IPS-20b (cell line): ENCODE results near the gene PDE2A.

Experiments used
- H3K27ac ChIP-seq: one replicate; pipeline ENCODE4 v1.5.1; 2013; ENCODE audit warnings: low read length
- H3K27me3 ChIP-seq: 2 replicates; pipeline ENCODE4 v1.6.1; 2013; ENCODE audit warnings: mild to moderate bottlenecking, low read length, inconsistent platforms; ENCODE audit not compliant: insufficient read depth
- H3K36me3 ChIP-seq: 2 replicates; pipeline ENCODE4 v1.6.1; 2013; ENCODE audit warnings: low read depth, mild to moderate bottlenecking, inconsistent platforms, low read length, moderate library complexity; ENCODE audit not compliant: insufficient read depth
- H3K4me1 ChIP-seq: 2 replicates; pipeline ENCODE4 v1.6.1; 2013; ENCODE audit warnings: mild to moderate bottlenecking, control low read depth, inconsistent platforms, low read length, moderate library complexity; ENCODE audit not compliant: insufficient read depth
- H3K4me3 ChIP-seq: 2 replicates; pipeline ENCODE4 v1.5.1; 2013; ENCODE audit warnings: mild to moderate bottlenecking, low read length, inconsistent platforms
- H3K9ac ChIP-seq: 2 replicates; pipeline ENCODE4 v1.6.1; 2013; ENCODE audit warnings: low read depth, mild to moderate bottlenecking, inconsistent platforms, low read length, moderate library complexity
- H3K9me3 ChIP-seq: 2 replicates; pipeline ENCODE4 v1.6.1; 2013; ENCODE audit warnings: mild to moderate bottlenecking, low read depth, low read length, inconsistent platforms; ENCODE audit not compliant: insufficient read depth

Gene PDE2A

DNA sequence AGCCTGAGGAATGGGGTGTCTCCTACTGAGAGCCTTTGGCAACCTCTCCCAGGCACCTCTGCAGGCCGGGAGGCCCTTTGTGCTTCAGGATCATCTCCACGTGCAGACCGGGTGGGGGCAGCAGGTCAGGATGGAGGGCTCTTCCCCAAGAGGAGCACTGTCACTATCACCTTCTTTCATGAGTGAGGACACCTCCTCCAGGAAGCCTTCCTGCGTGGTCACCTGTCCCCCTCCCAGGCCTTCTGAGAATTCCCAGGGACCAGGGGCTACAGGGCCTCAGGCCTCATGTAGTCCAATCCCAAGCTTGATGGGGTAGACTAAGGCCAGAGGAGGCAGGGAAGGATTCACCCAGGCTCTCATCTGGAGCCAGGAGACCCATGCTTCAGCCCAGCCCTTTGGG lies 57.6 kb downstream of the PDE2A start:
- Histone ChIP-seq H3K36me3 (no peaks in the 10 kb centered on the region), H3K9ac (no peak overlapping the region), H3K4me3 (no peak overlapping the region), H3K27ac (no peak overlapping the region), H3K9me3 (no peaks in the 10 kb centered on the region), H3K4me1 (no peaks in the 10 kb centered on the region), H3K27me3 (no peaks in the 10 kb centered on the region; the same call in 1 of the 2 replicates)

DNA sequence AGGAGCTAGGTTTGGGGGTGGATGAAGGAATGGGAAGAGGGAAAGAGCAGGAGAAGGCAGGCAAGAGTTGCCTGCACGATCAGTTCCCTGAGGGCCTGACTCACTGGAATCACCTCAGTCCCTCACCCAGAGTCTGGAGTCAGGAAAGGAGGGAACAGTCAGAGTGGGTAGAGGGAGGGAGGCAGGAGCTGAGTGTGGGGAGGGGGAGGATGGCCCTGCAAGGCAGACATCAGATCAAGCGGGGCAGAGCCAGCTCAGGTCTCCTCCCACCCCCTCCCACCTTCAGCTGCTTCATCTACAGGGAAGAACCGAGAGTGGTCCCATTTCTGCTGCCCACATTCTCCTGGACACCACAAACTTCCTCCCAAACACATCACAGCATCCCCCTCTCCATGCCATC lies 58.9 kb downstream of the PDE2A start:
- H3K9me3 ChIP-seq = no peaks in the 10 kb centered on the region
- H3K27me3 ChIP-seq = peaks cover 4% of the 10 kb centered on the region; the same call in 1 of the 2 replicates
- H3K9ac ChIP-seq = no peak overlapping the region
- no peaks in the 10 kb centered on the region for H3K4me1 ChIP-seq
- no peak overlapping the region for H3K27ac ChIP-seq
- no peaks in the 10 kb centered on the region for H3K36me3 ChIP-seq
- H3K4me3 ChIP-seq = no peak overlapping the region

- H3K36me3 ChIP-seq = no peaks in the 10 kb centered on the region
- no peaks in the 10 kb centered on the region for H3K4me1 ChIP-seq
- H3K9ac ChIP-seq = no peak overlapping the region
- H3K4me3 ChIP-seq = no peak overlapping the region
- no peak overlapping the region for H3K27ac ChIP-seq
- H3K27me3 ChIP-seq = peaks cover 4% of the 10 kb centered on the region; the same call in 1 of the 2 replicates
- H3K9me3 ChIP-seq = no peaks in the 10 kb centered on the region
These were observed 59.8 kb downstream of the PDE2A start for GRCh38 chr11:72614381-72614780.

DNA sequence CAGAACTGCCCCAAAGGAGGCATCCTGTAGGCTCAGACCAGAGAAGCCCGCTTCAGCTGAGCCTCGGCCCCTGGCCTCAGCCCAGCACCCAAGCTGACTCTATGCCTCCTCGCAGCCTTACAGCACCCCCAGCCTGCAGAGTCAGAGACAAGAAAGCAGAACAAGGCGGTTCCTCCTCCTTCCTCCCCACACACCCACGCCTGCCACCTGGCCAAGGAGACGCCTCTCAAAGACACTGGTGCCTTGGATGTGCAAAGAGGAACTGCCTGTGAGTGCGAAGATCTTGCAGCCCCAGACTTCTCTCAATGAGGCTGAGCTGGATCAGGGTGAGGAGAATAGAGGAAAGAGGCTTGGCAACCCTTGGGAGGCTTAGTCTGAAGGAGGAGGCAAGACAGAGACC lies 60.2 kb downstream of the PDE2A start:
- Histone ChIP-seq H3K4me1 (no peaks in the 10 kb centered on the region), H3K27me3 (peaks cover 4% of the 10 kb centered on the region; the same call in 1 of the 2 replicates), H3K9ac (no peak overlapping the region)

DNA sequence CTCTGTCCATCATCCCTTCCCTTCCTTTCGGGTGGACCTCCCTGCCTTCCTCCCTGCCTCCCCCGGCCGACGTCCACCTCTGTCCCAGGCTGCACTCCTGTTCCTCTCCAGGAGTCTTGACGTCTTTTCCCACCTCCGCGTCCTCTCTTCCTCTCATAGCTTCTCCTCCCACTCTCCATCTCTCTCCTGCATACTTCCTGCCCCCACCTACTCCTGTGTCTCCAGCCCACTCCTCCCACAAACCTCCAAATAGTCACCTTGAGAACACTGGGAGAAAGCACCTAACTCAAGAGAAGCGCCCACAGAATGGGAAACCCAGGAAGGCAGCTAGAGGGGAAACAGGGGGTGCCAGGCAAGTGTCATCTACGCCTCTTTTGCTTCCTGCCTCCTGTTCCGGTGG lies 60.8 kb downstream of the PDE2A start:
- Histone ChIP-seq H3K4me3 (no peak overlapping the region), H3K9ac (no peak overlapping the region), H3K4me1 (no peaks in the 10 kb centered on the region), H3K9me3 (no peaks in the 10 kb centered on the region), H3K27me3 (peaks cover 4% of the 10 kb centered on the region; the same call in 1 of the 2 replicates), H3K36me3 (no peaks in the 10 kb centered on the region), H3K27ac (no peak overlapping the region)

More for the DNA sequence above, 60.2 kb downstream of the PDE2A start:
- Histone ChIP-seq H3K4me3 (no peak overlapping the region), H3K9me3 (no peaks in the 10 kb centered on the region), H3K27ac (no peak overlapping the region), H3K36me3 (no peaks in the 10 kb centered on the region)

GRCh38 chr11:72609476-72609875 lies 64.7 kb downstream of the PDE2A start:
- no peaks in the 10 kb centered on the region for H3K4me1 ChIP-seq
- H3K4me3 ChIP-seq = no peak overlapping the region
- no peaks in the 10 kb centered on the region for H3K9me3 ChIP-seq
- no peaks in the 10 kb centered on the region for H3K36me3 ChIP-seq
- no peak overlapping the region for H3K27ac ChIP-seq
- H3K9ac ChIP-seq = no peak overlapping the region
- peaks cover 4% of the 10 kb centered on the region; the same call in 1 of the 2 replicates for H3K27me3 ChIP-seq

DNA sequence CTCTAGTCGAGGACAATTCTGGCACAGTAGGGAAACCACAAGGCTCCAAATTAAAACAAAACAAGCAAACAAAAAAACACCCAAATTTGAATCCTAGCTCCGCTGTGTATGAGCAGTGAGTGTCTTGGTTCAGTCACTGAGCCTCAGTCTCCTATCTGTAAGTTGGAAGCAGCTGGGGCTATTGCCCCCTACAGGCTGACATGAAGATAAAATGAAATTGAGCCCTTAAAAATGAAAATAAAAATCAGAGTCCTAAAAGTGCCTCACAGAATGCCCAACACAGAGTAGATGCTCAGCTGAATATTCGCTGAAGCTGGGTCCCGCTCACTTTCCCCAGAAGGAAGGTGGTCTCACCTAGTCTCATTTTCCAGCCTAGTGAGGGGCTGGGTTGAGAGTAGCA lies 65.2 kb downstream of the PDE2A start:
- Histone ChIP-seq H3K27me3 (peaks cover 4% of the 10 kb centered on the region; the same call in 1 of the 2 replicates), H3K36me3 (no peaks in the 10 kb centered on the region), H3K4me3 (no peak overlapping the region), H3K4me1 (no peaks in the 10 kb centered on the region), H3K9ac (no peak overlapping the region), H3K27ac (no peak overlapping the region), H3K9me3 (no peaks in the 10 kb centered on the region)

GRCh38 chr11:72607496-72607895 lies 66.7 kb downstream of the PDE2A start:
- no peaks in the 10 kb centered on the region for H3K9me3 ChIP-seq
- no peak overlapping the region for H3K27ac ChIP-seq
- H3K4me3 ChIP-seq = no peak overlapping the region
- no peak overlapping the region for H3K9ac ChIP-seq
- H3K36me3 ChIP-seq = no peaks in the 10 kb centered on the region
- H3K27me3 ChIP-seq = peaks cover 4% of the 10 kb centered on the region; the same call in 1 of the 2 replicates
- H3K4me1 ChIP-seq = no peaks in the 10 kb centered on the region

- peaks cover 4% of the 10 kb centered on the region; the same call in 1 of the 2 replicates for H3K27me3 ChIP-seq
- no peaks in the 10 kb centered on the region for H3K36me3 ChIP-seq
- H3K9ac ChIP-seq = no peak overlapping the region
These were observed 67.3 kb downstream of the PDE2A start for GRCh38 chr11:72606748-72607468.

GRCh38 chr11:72605973-72606747 lies 68.1 kb downstream of the PDE2A start:
- Histone ChIP-seq H3K27ac (no peak overlapping the region), H3K4me1 (no peaks in the 10 kb centered on the region), H3K4me3 (no peak overlapping the region), H3K27me3 (peaks cover under 1% of the 10 kb centered on the region; the same call in 1 of the 2 replicates), H3K9ac (no peak overlapping the region), H3K9me3 (no peaks in the 10 kb centered on the region), H3K36me3 (no peaks in the 10 kb centered on the region)

More at GRCh38 chr11:72606748-72607468, 67.3 kb downstream of the PDE2A start:
- no peak overlapping the region for H3K27ac ChIP-seq
- H3K9me3 ChIP-seq = no peaks in the 10 kb centered on the region
- no peak overlapping the region for H3K4me3 ChIP-seq
- H3K4me1 ChIP-seq = no peaks in the 10 kb centered on the region

GRCh38 chr11:72604256-72604655 lies 70.0 kb downstream of the PDE2A start:
- no peaks in the 10 kb centered on the region for H3K4me1 ChIP-seq
- no peaks in the 10 kb centered on the region for H3K9me3 ChIP-seq
- no peak overlapping the region for H3K9ac ChIP-seq
- H3K4me3 ChIP-seq = no peak overlapping the region
- H3K36me3 ChIP-seq = no peaks in the 10 kb centered on the region
- no peak overlapping the region for H3K27ac ChIP-seq
- H3K27me3 ChIP-seq = 0 out of 2 replicates have a peak, but pooled peaks cover 9% of the 10 kb centered on the region
